ENCODE results near the gene ANKDD1A. TPM values are rescaled to one million over a fixed set of nuclear protein-coding genes. Genes with fewer than 3 reads are reported as not detected.

Gene ANKDD1A
- 8.1 and 8.5 TPM in 2 replicates for total RNA-seq (2014; rRNA removed; shearing (Covaris generic))

DNA sequence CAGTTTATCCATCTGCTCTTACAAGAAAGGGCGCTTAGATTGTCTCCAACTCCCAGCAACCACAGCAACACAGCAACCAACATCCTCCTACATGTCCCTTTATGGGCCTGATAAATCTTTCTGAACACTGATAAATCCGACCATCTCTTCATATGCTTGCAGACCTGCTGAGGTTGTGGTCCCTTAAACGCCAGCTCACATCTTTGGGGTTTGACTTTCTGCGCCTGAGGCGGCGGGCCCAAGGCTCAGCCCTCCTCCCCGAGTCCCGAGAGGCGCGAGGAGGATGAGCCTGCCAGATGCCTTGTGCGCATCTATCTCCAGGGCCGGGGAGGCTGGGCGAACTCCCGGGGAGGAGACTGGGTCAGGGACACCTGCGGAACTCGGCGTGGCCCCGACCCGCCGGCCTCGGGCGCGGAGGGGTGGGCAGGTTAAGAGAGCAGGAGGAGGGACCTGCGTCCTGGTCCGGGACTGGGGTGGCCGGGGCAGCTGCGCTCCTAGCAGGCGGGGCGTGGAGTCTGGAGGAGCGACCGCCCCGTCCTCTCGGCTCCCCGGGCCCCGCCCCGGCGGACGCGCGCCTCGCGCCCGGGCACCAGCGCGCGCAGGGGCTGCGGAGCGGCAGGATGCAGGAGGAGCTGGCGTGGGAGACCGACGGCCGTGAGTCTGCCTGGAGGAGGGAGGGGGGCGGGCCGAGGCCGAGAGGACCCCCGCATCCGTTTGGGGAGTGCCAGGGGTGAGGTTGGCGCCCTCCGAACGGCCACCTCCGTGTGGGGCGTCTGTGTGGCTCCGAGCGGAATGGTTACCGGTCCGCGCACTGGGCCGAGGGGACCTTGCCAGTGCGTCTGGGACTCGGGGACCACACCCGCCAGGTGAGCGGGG is at the start of gene ANKDD1A:
Gene ANKDD1A (plus strand): TSS at position 592 of the 876 bp plus-strand sequence. CDS start 29 bp downstream, at position 621.
- peak; percentile 75 for DNase-seq (ENCODE audit: low read depth)

DNA sequence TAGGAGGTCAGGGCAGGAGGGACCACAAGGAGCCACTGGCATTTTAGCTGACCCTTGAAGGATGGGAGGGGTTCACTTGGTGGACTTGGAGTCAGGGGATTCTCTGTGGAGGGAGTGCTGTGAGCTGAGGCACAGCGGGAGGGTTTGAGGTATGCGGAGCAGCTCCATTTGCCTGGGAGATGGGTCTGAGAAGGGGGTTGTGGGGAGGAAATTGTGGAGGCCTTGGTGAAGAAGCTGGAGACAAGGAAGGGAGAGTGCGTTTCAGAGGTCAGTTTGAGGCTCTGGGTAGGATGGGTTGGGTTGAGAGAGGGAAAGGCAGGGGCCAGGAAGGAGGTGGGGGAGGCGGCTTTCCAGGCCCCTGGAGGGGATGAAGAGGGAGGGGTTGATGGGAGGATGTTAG is 49.7 kb upstream of the ANKDD1A start:
- no peak for DNase-seq (ENCODE audit: low read depth)

DNA sequence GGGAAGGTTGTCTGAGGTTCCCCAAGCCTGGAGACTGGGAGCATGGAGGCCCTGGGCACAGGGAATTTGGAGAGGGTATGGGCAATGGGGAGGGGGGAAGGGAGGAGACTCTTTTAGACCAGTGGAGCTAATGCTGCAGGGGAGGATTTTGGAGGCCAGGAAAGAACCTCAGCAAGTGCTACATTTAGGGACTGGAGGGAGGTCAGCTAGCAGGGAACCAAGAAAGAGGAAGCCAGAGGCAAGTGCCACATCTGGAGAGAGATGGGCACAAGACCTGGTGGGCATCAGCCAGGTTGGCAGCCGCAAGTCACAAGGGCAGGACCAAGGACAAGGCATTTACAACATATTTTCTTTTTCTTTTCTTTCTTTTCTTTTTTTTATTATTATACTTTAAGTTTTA is 49.3 kb upstream of the ANKDD1A start:
- no peak for DNase-seq (ENCODE audit: low read depth)

DNA sequence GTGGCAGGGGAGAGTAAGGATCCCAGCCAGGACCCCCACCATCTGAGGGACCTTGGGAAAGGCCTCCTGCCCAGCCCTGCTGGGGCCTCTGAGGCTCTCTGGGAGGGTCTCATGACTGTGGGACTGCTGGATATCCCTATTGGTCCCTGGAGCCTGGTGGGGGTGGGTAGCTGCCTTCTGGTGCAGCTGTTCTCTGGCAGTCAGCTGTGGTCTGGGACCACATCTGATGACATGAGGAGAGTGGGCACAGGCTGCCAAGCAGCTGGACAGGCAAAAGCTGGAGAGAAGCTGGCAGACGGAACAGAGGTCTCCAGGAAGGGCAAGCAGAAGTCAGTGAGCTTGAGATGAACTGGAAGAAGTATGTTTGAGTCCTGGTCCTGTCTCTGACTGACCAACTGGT is 47.6 kb upstream of the ANKDD1A start:
- DNase-seq (ENCODE audit: low read depth) = no peak

DNA sequence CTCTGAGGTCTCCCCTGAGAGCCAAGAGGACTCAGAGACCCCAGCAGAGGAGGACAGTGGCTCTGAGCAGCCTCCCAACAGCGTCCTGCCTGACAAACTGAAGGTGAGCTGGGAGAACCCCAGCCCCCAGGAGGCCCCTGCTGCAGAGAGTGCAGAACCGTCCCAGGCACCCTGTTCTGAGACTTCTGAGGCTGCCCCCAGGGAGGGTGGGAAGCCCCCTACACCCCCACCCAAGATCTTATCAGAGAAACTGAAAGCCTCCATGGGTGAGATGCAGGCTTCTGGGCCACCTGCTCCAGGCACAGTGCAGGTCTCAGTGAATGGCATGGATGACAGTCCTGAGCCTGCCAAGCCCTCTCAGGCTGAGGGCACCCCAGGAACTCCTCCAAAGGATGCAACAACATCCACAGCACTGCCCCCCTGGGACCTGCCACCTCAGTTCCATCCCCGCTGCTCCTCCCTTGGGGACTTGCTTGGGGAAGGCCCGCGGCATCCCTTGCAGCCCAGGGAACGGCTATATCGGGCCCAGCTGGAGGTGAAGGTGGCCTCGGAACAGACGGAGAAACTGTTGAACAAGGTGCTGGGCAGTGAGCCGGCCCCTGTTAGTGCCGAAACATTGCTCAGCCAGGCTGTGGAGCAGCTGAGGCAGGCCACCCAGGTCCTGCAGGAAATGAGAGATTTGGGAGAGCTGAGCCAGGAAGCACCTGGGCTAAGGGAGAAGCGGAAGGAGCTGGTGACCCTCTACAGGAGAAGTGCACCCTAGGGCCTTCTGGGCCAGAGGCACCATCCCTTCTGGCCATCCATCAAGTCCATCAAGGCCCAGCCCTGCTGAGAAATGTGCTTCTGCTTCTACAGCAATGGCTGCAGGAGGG is 46.3 kb upstream of the ANKDD1A start:
- no peak for DNase-seq (ENCODE audit: low read depth)

DNA sequence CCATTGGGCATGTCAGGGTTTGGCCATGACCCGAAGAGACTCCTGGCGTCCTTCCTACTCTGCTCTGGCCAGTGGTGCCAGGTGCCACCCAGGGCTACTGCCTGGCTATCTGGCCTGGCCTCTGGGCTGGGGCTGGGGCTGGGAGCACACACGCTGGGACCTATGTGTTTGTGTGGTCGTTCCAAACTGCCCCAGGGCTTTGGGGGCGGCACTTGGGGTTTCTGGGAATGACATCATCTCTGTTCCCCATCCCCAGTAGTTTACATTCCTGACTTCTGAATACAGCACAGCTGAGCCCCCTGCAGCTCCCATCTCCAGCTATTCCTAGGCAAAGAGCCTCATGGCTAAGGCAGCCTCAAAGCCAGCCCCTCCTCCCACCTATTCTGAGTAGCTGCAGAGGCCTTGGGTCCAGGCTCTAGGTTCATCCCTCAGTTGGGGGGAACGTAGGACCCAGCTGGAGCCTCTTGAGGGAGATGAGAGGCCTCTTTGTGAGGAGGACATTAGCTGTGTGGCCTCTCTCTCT is 45.6 kb upstream of the ANKDD1A start:
- DNase-seq (ENCODE audit: low read depth) = peak; percentile 95

DNA sequence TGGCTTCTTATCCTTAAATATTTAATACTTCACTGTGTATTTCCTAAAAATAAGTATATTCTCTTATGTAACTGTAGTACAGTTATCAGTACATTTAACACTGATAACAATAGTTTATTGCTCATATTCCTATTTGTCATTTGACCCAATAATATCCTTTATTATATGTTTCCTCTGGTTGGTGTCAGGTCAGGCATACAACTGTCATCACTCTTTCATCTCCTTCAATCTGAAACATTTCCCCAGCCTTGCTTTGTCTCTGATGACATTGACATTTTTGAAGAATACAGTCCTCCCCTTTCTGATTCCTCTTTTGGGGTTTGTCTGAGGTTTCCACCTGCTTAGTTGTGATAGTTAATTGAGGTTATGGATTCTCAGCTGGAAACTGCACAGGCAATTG is 42.2 kb upstream of the ANKDD1A start:
- no peak for DNase-seq (ENCODE audit: low read depth)

DNA sequence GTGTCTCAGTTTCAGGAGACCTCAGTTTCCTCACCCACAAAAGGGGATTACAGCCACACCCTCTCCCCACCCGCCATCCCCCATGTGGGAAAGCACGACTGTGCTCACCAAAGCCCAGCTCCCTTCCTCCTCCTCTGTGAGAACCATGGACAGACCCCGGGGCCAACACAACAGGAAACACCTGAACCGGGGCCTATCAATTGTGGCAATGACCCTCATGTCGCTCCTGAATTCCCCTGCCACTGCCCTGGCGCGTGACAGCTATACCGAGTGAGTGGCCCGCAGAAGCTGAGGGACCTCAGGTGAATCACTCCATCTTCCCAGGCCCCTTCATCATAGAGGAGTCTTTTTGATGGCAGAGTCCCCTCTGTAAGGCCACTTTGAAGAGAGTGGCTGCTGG is 41.3 kb upstream of the ANKDD1A start:
- DNase-seq (ENCODE audit: low read depth) = no peak

DNA sequence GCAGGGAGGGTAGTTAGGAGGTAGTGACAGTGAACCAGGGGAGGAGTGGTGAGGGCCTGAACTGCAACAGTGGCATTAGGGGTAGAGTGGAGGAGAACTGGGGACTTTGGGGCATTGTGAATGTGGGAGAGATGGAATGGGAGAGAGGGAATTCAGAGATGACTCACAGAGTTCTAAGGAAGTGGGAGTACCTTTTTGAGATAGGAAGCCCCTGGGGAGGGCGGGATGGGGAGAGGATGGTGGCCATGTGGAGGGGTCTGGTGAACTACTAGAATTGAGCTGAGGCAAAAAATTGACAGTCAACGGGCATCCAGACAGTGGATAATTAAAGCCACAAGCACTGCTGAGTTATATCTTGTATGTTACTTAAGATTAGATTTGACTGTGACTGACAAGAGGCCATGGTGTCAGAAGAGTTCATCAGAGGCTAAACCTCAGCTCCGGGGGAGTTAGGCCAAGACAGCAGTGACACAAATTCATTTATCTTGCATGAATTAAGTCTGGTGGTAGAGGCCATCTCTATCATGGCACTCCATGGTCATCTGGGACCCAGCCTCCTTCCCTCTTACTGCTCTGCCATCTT is 36.0 kb upstream of the ANKDD1A start:
- peak; percentile 41 for DNase-seq (ENCODE audit: low read depth)

DNA sequence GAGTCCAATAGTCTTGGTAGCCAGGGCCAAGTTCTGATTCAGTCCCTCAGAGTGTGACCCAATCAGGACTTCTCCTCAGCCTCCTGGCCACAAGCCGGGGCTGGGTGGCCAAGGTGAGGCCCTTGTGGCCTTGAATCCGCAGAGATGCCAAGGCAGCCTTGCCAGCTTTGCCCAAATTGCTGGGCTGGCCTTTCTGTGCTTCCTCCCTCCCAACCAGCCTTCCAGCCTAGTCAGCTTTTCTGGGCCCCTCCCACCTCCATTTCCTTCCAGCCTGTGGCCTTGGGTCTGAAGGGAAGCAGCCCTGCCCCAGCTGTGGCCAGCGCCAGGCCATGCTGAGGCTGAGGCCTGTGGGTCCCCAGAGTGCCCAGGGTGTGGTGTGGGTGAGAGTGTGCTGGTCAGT is 34.3 kb upstream of the ANKDD1A start:
- DNase-seq (ENCODE audit: low read depth) = peak; percentile 58

DNA sequence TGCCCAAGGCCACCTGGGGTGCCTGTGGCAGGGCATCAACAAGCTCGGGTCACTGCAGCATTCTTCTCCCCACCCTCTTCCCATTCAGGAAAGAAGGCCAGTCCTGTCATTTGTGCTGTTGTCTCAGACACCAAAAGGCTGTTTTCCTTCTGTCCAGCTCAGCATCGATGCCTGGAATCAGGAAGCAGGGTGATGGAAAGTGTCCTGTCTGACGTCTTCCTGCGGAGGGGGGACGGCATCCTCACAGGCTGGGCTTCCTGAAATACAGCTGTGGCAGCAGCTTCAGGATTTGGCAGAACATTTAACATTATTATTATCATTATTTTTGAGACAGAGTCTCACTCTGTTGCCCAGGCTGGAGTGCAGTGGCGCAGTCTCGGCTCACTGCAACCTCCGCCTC is 33.0 kb upstream of the ANKDD1A start:
- DNase-seq (ENCODE audit: low read depth) = no peak

DNA sequence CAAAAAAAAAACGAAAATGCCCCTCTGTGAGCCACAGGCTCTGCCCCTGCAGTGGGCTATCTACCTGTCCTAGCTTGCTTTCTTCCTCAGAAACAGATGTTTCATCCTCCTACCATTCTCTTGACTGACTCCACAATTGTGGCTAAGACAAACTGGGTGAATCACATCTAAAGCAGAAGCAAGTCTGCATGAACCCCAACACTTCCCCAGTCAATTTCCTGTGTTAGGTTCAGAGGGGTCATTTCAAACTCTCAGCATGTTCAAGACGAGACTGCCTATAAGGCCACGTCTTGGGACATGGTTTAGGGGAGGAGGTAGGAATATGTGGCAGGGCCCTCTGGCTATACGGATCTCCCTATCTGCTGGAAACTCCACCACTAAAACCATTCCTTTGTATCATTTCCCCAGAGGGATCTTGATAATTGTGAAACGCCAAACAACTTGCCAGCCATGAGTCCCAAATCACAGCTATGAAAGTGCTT is 28.6 kb upstream of the ANKDD1A start:
- peak; percentile 57 for DNase-seq (ENCODE audit: low read depth)

DNA sequence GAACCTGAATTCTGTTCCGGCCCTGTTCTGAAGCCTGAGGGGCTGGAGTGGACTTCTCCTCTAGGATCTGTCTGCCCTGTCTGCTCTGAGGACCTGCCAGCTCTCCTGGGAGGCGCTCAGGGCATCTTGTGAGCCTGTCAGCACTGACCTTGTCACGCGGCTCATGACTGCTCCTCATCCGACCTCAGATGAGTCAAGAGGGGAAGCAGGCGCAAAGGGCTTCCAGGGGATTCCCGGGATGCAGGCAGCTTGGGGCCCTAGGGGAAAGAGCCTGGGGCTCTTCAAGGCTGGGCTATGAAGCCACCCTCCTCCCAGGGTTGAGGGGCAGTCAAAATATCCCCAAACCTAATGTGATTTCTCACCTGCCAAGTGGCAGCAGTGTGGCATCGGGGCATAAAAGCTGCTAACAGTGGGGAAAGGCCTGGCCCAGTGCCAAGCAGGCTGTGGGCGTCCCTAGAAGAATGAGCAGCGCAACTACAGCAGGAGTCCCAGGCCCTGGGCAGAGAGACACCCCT is 27.6 kb upstream of the ANKDD1A start:
- DNase-seq (ENCODE audit: low read depth) = peak; percentile 97

DNA sequence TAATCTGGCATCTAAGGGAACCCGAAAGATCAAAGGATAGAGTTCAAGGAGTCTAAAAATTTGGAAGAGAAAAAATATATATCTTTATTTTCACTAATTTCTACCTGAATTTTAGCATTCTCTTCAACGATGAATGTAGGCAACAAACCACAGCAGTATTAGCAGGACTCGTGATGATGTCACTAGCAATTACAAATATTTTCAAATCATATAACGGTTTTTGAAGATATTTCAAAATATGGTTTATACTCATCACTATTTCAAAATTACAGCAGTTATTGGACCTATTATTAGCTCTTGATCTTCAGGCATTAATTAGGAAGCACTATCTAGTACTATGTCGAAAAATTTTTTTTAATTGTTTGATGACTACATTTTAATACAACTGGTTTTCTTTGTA is 27.0 kb upstream of the ANKDD1A start:
- DNase-seq (ENCODE audit: low read depth) = no peak

DNA sequence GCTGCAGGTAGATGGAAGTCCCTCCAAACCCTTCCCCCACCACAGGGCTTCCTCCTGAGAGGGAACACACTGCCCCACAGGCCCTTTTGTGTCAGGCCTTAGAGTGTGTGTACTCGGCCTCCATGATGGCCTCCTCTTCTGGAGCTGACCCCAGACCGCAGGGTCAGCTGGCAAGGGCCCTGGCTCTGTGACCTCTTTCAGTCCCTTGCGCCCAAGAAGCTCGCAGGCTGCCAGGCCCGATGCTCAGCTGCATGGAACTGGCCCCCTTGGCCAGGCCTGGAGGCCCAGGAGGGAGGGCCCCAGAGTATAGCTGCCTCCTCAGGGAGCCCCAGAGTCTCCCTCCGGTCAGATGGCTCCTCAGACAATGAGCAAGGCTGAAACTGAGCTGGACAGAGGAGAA is 23.4 kb upstream of the ANKDD1A start:
- no peak for DNase-seq (ENCODE audit: low read depth)

DNA sequence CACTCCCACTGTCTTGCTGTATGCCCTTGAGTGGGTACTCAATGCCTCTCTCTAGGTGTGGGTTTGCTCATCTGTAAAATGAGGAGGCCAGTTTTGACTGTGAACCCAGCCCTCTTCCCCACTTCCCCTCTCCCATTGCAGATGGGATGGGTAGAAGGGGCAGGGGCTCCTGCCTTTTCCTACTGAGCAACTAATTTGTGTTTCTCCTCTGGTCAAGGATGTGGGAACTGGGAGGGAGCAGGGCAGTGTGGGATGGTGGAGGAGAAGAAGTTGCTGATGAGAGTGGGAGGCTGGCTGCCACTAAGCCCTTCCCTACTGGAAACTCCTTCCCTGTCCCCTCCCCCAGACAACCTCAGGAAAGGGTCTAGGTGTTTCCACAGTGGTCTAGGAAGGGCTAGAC is 20.1 kb upstream of the ANKDD1A start:
- DNase-seq (ENCODE audit: low read depth) = no peak

DNA sequence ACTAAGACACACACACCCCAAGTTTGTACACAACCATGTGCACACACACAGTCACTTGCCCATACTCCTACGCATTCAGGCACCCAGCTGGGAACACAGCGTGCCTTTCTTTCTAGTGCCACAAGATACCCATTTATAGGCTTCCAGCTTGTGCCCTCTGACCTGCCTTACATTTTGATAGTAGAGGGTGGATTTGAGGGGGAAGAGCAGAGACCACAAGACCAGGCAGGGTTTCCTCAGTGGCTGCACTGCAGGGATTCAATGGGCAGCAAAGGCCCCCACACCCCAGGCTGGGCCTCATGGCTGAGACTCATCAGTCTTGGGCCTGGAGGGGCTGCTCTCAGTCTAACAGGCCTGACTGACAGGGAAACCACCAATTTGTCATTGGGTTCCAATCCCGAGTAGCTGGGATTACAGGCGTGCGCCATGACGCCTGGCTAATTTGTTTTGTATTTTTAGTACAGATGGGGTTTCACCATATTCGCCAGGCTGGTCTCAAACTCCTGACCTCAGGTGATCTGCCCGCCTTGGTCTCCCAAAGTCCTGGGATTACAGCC is 18.8 kb upstream of the ANKDD1A start:
- no peak for DNase-seq (ENCODE audit: low read depth)

DNA sequence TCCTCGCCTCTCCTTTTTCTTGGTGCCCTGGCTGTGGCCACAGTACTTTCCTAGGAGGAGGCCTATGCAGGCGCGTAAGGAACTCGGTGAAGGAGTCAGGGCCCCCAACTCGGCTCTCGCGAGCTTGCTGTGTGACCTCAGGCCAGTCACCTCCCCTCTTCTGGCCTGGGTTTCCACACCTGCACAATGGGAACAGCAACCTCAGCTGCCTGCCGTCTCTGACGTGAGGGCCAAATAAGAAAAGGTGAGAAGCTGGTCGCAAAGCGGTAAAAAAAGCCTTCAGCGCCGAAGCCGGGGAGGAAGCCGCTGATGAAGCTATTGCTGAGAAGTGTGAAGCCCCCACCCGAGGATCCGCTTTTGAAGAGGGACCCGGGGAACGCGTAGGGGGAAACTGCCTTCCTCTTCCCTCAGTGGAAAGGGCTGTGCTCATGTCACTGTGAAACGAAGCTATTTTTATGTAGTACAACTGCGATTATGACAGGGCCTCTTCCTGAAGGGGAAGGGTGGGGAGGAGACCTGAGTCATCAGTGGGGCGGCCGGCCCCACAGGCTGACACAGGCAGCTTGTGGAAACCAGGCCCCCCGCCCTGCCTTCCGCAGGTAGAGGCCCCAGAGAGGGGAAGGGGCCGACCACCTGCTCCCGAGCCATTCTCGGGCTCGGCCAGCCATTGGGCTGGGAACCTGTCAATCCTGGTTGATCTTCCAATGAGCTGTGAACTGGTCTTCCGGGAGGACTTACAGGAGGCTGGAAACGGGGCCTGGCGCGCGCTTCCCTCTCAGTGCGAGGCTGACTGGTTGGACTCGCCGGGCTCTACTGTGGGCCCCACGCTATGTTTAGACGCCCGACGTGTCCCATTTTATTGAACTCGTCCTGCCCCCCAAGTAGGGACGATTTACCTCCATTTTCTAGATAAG is 18.0 kb upstream of the ANKDD1A start:
- peak; percentile 91 for DNase-seq (ENCODE audit: low read depth)

DNA sequence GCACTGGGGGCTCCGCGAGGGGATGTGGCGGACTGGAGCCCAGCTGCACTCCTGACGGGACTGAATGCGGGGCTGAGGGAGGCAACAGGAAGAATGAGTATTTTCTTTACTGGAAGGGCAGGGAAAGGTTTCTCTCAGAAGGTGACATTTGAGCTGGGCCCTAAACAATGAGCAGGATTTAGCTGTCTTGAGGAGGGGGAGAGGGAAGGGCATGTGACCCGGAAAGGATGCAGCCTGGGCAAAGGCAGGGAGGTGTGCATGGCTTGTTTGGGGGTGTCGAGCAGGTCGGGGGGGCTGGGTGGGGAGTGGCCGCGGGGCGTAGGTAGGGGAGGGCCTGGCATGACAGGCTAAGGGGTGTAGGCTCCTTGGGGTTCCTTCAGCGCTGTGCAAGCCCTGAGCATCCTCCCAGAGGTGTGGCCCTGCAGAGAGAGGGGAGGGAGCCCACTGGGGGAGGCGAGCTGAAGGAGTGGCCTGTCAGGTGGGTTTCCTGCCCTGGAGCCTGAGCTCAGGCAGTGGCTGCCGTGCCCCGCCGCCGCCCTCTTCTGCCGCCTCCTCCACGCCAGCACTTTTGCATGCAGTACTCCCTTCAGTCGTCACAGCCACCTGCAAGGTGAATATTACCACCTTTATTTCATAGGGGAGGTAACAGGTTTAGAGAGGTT is 17.2 kb upstream of the ANKDD1A start:
- DNase-seq (ENCODE audit: low read depth) = no peak
